ENCODE data around the gene RECQL. TPM values are rescaled to one million over a fixed set of nuclear protein-coding genes. Genes with fewer than 3 reads are reported as not detected.
"Not testable (repeated sequence)": the region's sequence is repeated elsewhere in the genome, so short reads cannot be mapped to it uniquely, and the experiment has no call there.

The RECQL gene
- total and polyA plus RNA-seq, 2 donors (not counting 1 experiment from before 2014, with no cell fraction given), result 54.8 to 62.6 TPM

DNA sequence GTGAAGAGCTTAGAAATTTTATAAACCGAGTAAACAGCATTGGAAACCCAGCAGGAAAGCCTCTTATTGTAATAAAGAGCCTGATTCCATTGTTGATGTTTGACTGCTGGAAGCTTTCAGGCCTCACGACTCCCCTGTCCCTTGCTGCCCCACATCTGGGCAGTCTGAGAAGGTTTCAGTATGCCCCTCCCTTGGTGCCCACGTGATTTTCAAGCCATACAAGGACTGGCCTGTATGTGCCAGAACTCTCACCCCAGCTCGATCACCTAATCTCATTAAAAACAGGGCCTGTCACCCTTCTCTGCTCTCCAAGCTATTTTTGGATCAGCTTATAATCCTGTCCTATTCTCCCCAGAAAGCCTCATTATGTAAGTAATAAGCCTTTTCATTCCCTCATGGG, 71.4 kb downstream of the RECQL start:
- Histone ChIP-seq H3K4me1 (ENCODE audit: control insufficient read depth, extremely low read depth, insufficient read depth, low read length) (no peaks in the 10 kb centered on the region), H4K20me1 (ENCODE audit: control insufficient read depth, extremely low read depth, insufficient read depth, low read length) (no peaks in the 10 kb centered on the region), H3K9me3 (ENCODE audit: control insufficient read depth, insufficient read depth, low read depth, low read length) (no peaks in the 10 kb centered on the region), H3K27me3 (ENCODE audit: control insufficient read depth, insufficient read depth, low read length) (no peaks in the 10 kb centered on the region), H3K79me2 (ENCODE audit: control insufficient read depth, insufficient read depth, low read length) (no peaks in the 10 kb centered on the region), H2AFZ (ENCODE audit: low read length) (no peak overlapping the region), H3K36me3 (ENCODE audit: control insufficient read depth, insufficient read depth, low read length) (no peaks in the 10 kb centered on the region), H3K27ac (ENCODE audit: insufficient read depth, low read length) (no peak overlapping the region), H3K4me3 (replicated peaks in 1 of 4; ENCODE audit: control extremely low read depth in 1 of 4, insufficient read depth in 1 of 4, low read depth in 3 of 4, low read length in 4 of 4) (no peak overlapping the region), H3K9ac (ENCODE audit: insufficient read depth, low read length) (no peak overlapping the region), H3K4me2 (ENCODE audit: extremely low read depth, insufficient read depth, low read length) (no peak overlapping the region)
- TF ChIP-seq EZH2 (IDR thresholded peaks at IDR 0.05; ENCODE audit: low read length, missing control alignments), result no peak
- TF ChIP-seq, protein P1, sequence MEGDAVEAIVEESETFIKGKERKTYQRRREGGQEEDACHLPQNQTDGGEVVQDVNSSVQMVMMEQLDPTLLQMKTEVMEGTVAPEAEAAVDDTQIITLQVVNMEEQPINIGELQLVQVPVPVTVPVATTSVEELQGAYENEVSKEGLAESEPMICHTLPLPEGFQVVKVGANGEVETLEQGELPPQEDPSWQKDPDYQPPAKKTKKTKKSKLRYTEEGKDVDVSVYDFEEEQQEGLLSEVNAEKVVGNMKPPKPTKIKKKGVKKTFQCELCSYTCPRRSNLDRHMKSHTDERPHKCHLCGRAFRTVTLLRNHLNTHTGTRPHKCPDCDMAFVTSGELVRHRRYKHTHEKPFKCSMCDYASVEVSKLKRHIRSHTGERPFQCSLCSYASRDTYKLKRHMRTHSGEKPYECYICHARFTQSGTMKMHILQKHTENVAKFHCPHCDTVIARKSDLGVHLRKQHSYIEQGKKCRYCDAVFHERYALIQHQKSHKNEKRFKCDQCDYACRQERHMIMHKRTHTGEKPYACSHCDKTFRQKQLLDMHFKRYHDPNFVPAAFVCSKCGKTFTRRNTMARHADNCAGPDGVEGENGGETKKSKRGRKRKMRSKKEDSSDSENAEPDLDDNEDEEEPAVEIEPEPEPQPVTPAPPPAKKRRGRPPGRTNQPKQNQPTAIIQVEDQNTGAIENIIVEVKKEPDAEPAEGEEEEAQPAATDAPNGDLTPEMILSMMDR (conservative IDR thresholded peaks at IDR 0.05 in 1 of 2, IDR thresholded peaks at IDR 0.05 in 1 of 2; ENCODE audit: low read depth in 1 of 2, low read length in 2 of 2), result no peak
- no peak for DNase-seq (ENCODE audit: low read depth in 2 of 2)

DNA sequence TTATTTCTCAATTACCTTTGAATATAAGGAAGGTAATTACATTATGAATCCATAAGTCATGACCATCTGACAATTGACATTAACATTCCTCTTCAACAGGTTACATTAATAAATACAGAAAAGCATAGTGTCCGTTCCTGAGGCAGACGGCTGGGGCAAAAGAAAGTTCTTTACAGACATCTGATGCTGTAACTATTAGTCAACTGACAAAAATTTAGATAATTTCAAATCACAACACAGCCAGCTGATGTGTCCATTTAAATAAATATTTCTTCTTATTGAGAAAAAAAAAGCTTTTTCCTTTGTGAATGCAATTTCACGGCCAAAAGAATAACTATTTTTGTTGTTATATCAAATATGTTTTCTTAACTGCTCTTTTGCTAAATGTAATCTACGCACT, 73.2 kb downstream of the RECQL start:
- H2AFZ ChIP-seq (ENCODE audit: low read length), result no peak overlapping the region
- H3K9me3 ChIP-seq (ENCODE audit: control insufficient read depth, insufficient read depth, low read depth, low read length), result no peaks in the 10 kb centered on the region
- no peaks in the 10 kb centered on the region for H3K27me3 ChIP-seq (ENCODE audit: control insufficient read depth, insufficient read depth, low read length)
- H3K4me3 ChIP-seq (replicated peaks in 1 of 4; ENCODE audit: control extremely low read depth in 1 of 4, insufficient read depth in 1 of 4, low read depth in 3 of 4, low read length in 4 of 4), result no peak overlapping the region
- no peak overlapping the region for H3K27ac ChIP-seq (ENCODE audit: insufficient read depth, low read length)
- no peaks in the 10 kb centered on the region for H3K79me2 ChIP-seq (ENCODE audit: control insufficient read depth, insufficient read depth, low read length)
- DNase-seq (ENCODE audit: low read depth in 2 of 2), result peak; percentile 28 to 50
- H3K36me3 ChIP-seq (ENCODE audit: control insufficient read depth, insufficient read depth, low read length), result no peaks in the 10 kb centered on the region
- no peaks in the 10 kb centered on the region for H4K20me1 ChIP-seq (ENCODE audit: control insufficient read depth, extremely low read depth, insufficient read depth, low read length)
- no peak overlapping the region for H3K4me2 ChIP-seq (ENCODE audit: extremely low read depth, insufficient read depth, low read length)
- TF ChIP-seq EZH2 (IDR thresholded peaks at IDR 0.05; ENCODE audit: low read length, missing control alignments), result no peak
- TF ChIP-seq, protein P1 (conservative IDR thresholded peaks at IDR 0.05 in 1 of 2, IDR thresholded peaks at IDR 0.05 in 1 of 2; ENCODE audit: low read depth in 1 of 2, low read length in 2 of 2), result no peak
- H3K4me1 ChIP-seq (ENCODE audit: control insufficient read depth, extremely low read depth, insufficient read depth, low read length), result no peaks in the 10 kb centered on the region
- H3K9ac ChIP-seq (ENCODE audit: insufficient read depth, low read length), result no peak overlapping the region

DNA sequence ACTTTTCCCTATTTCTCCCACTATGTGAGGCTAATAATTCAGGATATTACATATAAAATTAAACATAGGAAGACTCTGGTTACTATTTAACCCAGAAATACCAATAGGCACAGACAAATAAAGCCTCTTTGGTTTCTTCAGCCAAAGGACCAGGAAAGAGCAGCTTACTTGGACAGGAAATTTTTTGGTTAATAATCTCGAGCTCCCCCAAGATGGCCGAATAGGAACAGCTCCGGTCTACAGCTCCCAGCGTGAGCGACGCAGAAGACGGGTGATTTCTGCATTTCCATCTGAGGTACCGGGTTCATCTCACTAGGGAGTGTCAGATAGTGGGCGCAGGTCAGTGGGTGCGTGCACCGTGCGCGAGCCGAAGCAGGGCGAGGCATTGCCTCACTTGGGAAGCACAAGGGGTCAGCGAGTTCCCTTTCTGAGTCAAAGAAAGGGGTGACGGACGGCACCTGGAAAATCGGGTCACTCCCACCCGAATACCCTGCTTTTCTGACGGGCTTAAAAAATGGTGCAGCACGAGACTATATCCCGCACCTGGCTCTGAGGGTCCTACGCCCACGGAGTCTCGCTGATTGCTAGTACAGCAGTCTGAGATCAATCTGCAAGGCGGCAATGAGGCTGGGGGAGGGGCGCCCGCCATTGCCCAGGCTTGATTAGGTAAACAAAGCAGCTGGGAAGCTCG, 82.3 kb downstream of the RECQL start:
- DNase-seq (ENCODE audit: low read depth in 2 of 2); H3K79me2 ChIP-seq (ENCODE audit: control insufficient read depth, insufficient read depth, low read length); H3K36me3 ChIP-seq (ENCODE audit: control insufficient read depth, insufficient read depth, low read length); H2AFZ ChIP-seq (ENCODE audit: low read length); H3K9me3 ChIP-seq (ENCODE audit: control insufficient read depth, insufficient read depth, low read depth, low read length); H3K4me2 ChIP-seq (ENCODE audit: extremely low read depth, insufficient read depth, low read length); H3K4me1 ChIP-seq (ENCODE audit: control insufficient read depth, extremely low read depth, insufficient read depth, low read length); H4K20me1 ChIP-seq (ENCODE audit: control insufficient read depth, extremely low read depth, insufficient read depth, low read length); H3K27me3 ChIP-seq (ENCODE audit: control insufficient read depth, insufficient read depth, low read length); H3K4me3 ChIP-seq (replicated peaks in 1 of 4; ENCODE audit: control extremely low read depth in 1 of 4, insufficient read depth in 1 of 4, low read depth in 3 of 4, low read length in 4 of 4); H3K27ac ChIP-seq (ENCODE audit: insufficient read depth, low read length); H3K9ac ChIP-seq (ENCODE audit: insufficient read depth, low read length): not testable (repeated sequence)

Other genes starting within 250 kb of the RECQL start
- not detected in 2 replicates for gene SLCO1A2, start 166.7 kb downstream of the RECQL start, total RNA-seq
- gene SLCO1A2, start 166.7 kb downstream of the RECQL start, polyA plus RNA-seq, result not detected in 2 replicates
- gene IAPP, start 128.7 kb downstream of the RECQL start, total RNA-seq, result not detected in 2 replicates
- gene IAPP, start 128.7 kb downstream of the RECQL start, polyA plus RNA-seq, result not detected in 2 replicates
- 9.5 and 13.9 TPM in 2 replicates for gene PYROXD1, start 64.0 kb downstream of the RECQL start, total RNA-seq
- gene PYROXD1, start 64.0 kb downstream of the RECQL start, polyA plus RNA-seq, result 12.1 and 14.6 TPM in 2 replicates
- 38.8 and 41.3 TPM in 2 replicates for gene GOLT1B, start 154 bp upstream of the RECQL start, total RNA-seq
- gene GOLT1B, start 154 bp upstream of the RECQL start, polyA plus RNA-seq, result 45.4 and 56.8 TPM in 2 replicates
- 0.50 and 1.3 TPM in 2 replicates for gene SPX, start 24.7 kb upstream of the RECQL start, total RNA-seq
- gene SPX, start 24.7 kb upstream of the RECQL start, polyA plus RNA-seq, result 0.17 and 0.75 TPM in 2 replicates
- not detected in 2 replicates for gene GYS2, start 103.2 kb upstream of the RECQL start, total RNA-seq
- not detected in 2 replicates for gene GYS2, start 103.2 kb upstream of the RECQL start, polyA plus RNA-seq
- 628 and 699 TPM in 2 replicates for gene LDHB, start 156.2 kb upstream of the RECQL start, total RNA-seq
- gene LDHB, start 156.2 kb upstream of the RECQL start, polyA plus RNA-seq, result 905 and 941 TPM in 2 replicates

Data from fibroblast of lung (primary cell).